Raji (cell line): ENCODE measurements around the gene APPBP2.

Source experiments
- POLR2A ChIP-seq: IDR thresholded peaks from 2 replicates; pipeline ENCODE4 v1.6.1; 2011; ENCODE audit warnings: low read depth, low read length, control low read depth; ENCODE audit not compliant: insufficient read depth

APPBP2 gene

DNA sequence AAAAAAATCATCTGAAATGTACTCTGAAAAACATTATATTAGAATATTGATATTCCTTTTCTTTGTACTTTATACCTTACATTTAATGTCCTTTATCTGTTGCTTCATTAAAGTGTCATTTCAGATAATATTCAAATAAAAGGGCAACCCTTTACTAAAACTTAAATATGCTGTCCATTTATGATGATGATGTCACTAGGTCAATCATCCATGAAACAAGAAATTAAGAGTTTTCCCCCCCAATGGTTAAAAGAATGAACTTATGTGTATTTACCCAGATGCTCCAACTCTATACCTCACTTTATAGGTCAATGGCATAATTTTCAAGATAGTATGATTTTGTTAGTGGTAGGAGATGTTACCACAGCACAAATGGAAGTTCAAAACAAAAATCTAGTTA lies 15.3 kb downstream of the APPBP2 start:
- TF ChIP-seq POLR2A, result no peak

GRCh38 chr17:60510031-60510430 lies 16.0 kb downstream of the APPBP2 start:
- TF ChIP-seq POLR2A, result no peak

- no peak for TF ChIP-seq POLR2A
Measured at GRCh38 chr17:60508384-60508980, 17.6 kb downstream of the APPBP2 start.

DNA sequence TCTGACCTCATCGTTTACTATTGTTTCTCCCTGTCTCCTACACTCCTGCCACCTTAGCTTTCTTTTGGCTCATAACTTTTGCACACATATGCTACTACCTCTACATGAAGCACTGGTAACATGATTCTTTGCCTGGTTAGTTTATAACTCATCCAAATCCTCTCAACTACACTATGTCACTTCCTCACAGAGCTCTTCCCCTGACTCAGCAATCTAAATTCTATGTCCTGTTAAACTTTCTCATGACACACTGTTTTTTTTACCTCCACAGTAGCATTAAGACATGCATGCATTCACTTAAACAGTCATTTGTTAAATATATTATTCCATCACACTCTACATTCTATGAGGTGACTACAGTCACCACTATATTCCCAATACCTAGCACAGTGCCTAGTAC lies 19.7 kb downstream of the APPBP2 start:
- no peak for TF ChIP-seq POLR2A

DNA sequence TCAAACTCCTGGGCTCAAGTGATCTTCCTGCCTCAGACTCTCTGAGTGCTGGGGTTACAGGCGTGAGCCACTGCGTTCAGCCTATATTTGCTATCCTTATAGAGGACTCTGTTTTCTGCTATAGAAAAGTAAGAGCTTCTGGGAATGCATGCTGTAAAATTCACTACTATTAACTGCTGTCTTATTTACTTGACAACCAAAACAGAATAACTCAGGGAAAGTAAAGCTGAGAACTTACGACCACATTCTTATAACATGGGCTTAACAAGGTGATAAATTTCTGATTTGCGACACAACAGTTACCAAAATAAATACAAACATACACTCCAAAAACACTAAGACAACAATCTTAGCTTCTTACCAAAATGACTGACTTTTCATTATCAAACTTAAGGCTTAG lies 23.9 kb downstream of the APPBP2 start:
- no peak for TF ChIP-seq POLR2A

GRCh38 chr17:60501589-60501988 lies 24.5 kb downstream of the APPBP2 start:
- no peak for TF ChIP-seq POLR2A

DNA sequence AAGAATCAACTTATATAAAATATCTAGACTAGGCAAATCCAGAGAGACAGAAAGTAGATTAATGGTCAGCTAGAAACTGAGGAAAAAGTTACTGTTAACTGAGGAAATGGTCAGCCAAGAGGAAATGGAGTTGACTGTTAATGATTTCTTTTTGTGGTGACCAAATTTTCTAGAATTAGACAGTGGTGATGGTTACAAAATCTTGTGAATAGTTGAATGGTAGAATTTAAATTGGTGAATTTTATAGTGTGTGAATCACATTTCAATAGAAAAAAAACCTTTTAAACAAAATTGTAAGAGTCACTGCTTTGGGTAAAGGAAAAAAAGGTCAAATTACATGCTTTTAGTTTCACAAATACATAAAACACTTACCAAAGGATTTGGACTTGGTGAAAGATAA lies 30.0 kb downstream of the APPBP2 start:
- TF ChIP-seq POLR2A, result no peak

- no peak for TF ChIP-seq POLR2A
Measured at GRCh38 chr17:60495260-60495659, 30.8 kb downstream of the APPBP2 start.

DNA sequence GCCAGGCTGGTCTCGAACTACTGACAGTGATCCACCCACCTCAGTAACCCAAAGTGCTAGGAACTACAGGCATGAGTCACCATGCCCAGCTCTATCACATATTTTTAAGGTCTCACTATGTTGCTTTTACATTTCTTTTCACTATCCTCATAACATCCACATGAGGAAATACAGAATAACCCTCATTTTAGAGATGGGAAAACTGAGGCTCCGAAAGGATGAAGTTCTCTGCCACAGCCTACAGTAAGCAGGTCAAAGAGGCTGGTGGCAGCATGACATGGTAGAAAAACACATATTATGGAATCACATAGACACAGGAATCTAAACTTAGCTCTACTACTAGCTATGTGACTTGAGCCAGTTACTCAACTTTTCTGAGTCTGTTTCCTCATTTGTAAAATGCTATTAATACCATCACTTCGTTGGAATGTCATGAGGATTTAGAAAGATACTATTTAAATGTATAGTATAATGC lies 32.2 kb downstream of the APPBP2 start:
- TF ChIP-seq POLR2A, result no peak

- no peak for TF ChIP-seq POLR2A
Measured at GRCh38 chr17:60491771-60492170, 34.3 kb downstream of the APPBP2 start.

- TF ChIP-seq POLR2A, result no peak
Measured at GRCh38 chr17:60481604-60482003, 44.4 kb downstream of the APPBP2 start.

DNA sequence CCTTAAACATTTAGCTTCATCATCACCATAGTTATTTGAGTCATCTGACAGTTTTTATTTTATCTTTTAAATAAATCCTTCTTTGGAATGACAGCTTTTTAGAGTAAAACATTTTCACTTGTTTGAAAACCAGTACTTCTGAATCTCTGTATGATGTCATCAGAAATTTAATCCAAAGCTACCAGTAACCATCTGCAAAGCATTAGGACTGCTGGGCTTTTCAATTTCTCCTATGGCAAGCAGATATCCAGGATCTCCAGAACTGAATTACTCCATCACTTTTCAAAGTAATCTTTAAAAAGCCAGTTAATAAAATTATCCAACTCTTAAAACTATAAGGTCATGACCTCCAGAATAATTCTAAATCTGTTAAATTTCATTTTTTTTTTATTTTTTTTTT lies 52.3 kb downstream of the APPBP2 start:
- TF ChIP-seq POLR2A, result no peak

DNA sequence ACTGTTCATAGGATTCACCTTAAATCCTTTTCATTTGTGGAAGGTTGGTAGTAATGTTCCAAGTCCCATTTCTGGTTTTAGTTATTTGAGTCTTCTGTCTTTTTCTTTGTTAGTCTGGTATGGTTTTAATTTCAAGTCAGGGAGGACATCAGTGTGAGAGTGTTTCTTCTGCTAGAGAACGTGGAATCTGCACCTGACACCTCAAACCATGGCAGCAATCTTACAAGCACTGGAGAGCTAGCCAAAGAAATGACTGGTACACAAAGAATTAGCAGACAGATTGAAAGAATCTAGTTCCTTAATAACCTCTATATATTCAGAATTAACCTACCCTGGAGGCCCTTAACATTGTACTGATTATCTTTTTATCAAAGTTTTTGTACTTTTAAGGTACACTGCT lies 53.6 kb downstream of the APPBP2 start:
- TF ChIP-seq POLR2A, result no peak

- TF ChIP-seq POLR2A, result no peak
Measured at GRCh38 chr17:60471451-60471850, 54.6 kb downstream of the APPBP2 start.

DNA sequence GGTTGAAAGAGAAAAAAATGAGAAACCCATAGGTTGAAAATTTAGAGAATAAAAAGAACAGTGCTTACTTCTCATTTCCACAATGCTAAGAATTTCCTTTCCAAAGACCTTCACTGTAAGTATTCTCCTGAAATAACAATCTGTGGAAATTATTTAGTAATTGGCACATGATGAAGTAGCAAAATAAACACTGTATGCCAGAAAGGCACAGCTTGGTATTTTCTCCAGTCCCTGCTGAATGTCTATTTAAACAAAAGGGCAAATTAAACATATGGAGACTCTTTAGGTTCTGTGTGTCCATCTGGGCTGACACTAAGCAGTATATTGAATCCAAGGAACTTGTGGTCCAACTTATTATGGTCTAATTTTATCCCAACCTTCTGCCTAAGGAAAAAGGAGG lies 57.7 kb downstream of the APPBP2 start:
- TF ChIP-seq POLR2A, result no peak

DNA sequence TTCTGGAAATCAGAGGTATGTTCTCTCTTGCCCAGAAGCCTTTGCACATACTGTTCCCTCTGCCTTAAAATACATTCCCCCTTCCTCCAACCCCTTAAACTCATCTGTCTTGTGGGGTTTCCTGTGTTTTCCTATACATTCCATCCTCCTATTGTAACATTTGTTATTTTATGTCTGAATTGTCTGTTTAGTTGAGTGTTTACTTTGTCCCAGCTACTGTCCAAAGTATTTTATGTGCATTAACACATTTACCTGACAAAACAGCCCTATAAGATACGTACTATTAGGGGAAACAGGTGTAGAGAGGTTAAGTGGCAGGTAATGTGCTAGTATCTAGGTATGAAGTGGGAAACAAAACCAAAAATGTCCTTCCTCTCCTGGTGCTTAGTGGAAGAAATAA lies 61.7 kb downstream of the APPBP2 start:
- TF ChIP-seq POLR2A, result no peak

DNA sequence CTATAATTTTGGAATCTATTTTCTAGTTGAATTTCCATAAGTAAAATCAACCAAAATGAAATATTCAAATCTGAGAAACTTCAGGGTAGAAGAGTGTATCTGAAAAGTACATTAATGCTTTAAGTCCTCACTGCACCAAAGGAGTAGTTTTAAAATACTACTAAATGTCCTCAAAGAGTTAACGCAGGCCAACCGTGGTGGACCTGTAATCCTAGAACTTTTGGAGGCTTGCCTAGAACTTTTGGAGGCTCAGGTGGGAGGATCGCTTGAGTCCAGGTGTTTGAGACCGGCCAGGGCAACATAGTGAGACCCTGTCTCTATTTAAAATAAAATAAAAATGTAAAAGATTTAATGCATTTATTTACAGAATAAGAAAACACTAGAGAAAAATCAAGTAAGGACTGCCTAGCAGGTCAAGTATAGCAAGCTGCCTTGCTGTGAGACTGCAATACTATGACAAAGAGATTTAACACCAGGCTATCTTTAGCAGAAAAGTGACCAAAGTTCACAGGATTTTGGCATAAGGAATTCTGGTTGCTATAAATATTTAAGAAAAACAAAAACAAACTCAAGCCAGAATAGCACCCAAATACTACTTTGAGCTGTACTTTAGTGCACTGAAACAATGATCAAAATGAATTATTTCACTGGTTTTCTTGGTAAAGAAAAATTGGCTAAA lies 62.7 kb downstream of the APPBP2 start:
- TF ChIP-seq POLR2A, result no peak
